ENCODE data around the gene COL9A2. TPM values are rescaled to one million over a fixed set of nuclear protein-coding genes. Genes with fewer than 3 reads are reported as not detected.

Gene COL9A2
- total and polyA plus RNA-seq, 4 donors: 0.19 to 0.75 (median 0.34) TPM

GRCh38 chr1:40273547-40274166, 43.4 kb downstream of the COL9A2 start:
- Histone ChIP-seq H3K27ac (ENCODE audit: low read depth in 1 of 2, low read length in 2 of 2) (peak overlapping the region in 1 of 2 donors; percentile 10), H3K4me1 (ENCODE audit: control insufficient read depth in 4 of 4, insufficient read depth in 4 of 4, low read length in 3 of 4) (peaks cover 2 to 11% (median 7%) of the 10 kb centered on the region in 4 donors), H3K36me3 (ENCODE audit: control insufficient read depth in 4 of 4, insufficient read depth in 3 of 4, low read depth in 1 of 4, low read length in 3 of 4) (peaks cover 7 to 22% (median 16%) of the 10 kb centered on the region in 4 donors), H3K4me3 (ENCODE audit: low read depth in 1 of 3, low read length in 3 of 3) (no peak overlapping the region), H3K9ac (ENCODE audit: low read depth in 1 of 2, low read length in 2 of 2) (peak overlapping the region in 1 of 2 donors; percentile 29), H3K9me3 (ENCODE audit: control insufficient read depth in 4 of 4, low read length in 3 of 4) (no peaks in the 10 kb centered on the region), H3K27me3 (ENCODE audit: control insufficient read depth in 4 of 4, insufficient read depth in 4 of 4, low read length in 3 of 4) (no peaks in the 10 kb centered on the region)
- WGBS: 36% methylated on average over 4 of the region's 4 CpGs
- TF ChIP-seq EGR1 (IDR thresholded peaks at IDR 0.05; ENCODE audit: low read depth in 2 of 2): no peak
- no peak for TF ChIP-seq CTCF (IDR thresholded peaks at IDR 0.05; ENCODE audit: low read depth, low read length, missing input control)
- no peak for TF ChIP-seq NR2F2 (IDR thresholded peaks at IDR 0.05)
- TF ChIP-seq RAD21 (IDR thresholded peaks at IDR 0.05): no peak
- TF ChIP-seq ZBTB33 (IDR thresholded peaks at IDR 0.05): no peak
- TF ChIP-seq HNF4A (conservative IDR thresholded peaks at IDR 0.05): peak in 1 of 2 donors; percentile 23
- no peak for TF ChIP-seq JUND (IDR thresholded peaks at IDR 0.05)
- peak; percentile 41 for TF ChIP-seq SP1 (IDR thresholded peaks at IDR 0.05)
- TF ChIP-seq HNF4G (IDR thresholded peaks at IDR 0.05): peak; percentile 12
- no peak for TF ChIP-seq RXRA (IDR thresholded peaks at IDR 0.05)
- no peak for TF ChIP-seq ATF3 (IDR thresholded peaks at IDR 0.05)
- DNase-seq (ENCODE audit: low spot score): no peak

DNA sequence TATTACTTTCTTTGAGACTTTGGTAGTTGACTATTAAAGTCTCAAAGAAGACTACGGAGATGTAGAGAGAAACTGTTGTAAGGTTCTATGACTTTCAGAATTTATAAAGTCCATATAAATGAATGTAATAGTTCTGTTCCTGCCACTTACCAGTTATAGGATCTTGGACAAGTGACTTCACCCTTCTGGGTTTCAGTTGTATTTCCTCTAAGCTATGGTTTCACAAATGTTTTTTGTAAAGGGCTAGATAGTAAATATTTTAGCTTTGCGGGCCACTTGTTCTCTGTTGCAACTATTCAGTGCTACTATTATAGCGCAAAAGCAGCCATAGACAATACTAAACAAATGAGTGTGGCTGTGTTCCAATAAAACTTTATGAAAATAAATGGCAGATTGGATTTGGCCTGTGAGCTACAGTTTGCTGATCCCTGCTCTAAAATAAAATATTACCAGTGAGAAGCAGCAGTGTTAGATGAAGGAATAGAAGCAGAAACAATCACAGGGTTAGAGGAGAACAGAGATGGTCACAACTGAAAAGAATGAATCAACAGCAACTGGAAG, 44.4 kb downstream of the COL9A2 start:
- peaks cover 2 to 11% (median 9%) of the 10 kb centered on the region in 4 donors for H3K4me1 ChIP-seq (ENCODE audit: control insufficient read depth in 4 of 4, insufficient read depth in 4 of 4, low read length in 3 of 4)
- TF ChIP-seq ATF3 (IDR thresholded peaks at IDR 0.05) (no peak), YY1 (IDR thresholded peaks at IDR 0.05) (no peak), REST (IDR thresholded peaks at IDR 0.05) (no peak), SP1 (IDR thresholded peaks at IDR 0.05) (no peak), CTCF (IDR thresholded peaks at IDR 0.05; ENCODE audit: low read depth, low read length, missing input control) (no peak), GABPA (IDR thresholded peaks at IDR 0.05 in 1 of 2, conservative IDR thresholded peaks at IDR 0.05 in 1 of 2) (no peak)
- DNase-seq (ENCODE audit: low spot score): no peak
- H3K36me3 ChIP-seq (ENCODE audit: control insufficient read depth in 4 of 4, insufficient read depth in 3 of 4, low read depth in 1 of 4, low read length in 3 of 4): peaks cover 7 to 22% (median 16%) of the 10 kb centered on the region in 4 donors
- H3K4me3 ChIP-seq (ENCODE audit: low read depth in 1 of 3, low read length in 3 of 3): no peak overlapping the region
- H3K9ac ChIP-seq (ENCODE audit: low read depth in 1 of 2, low read length in 2 of 2): no peak overlapping the region
- H3K27ac ChIP-seq (ENCODE audit: low read depth in 1 of 2, low read length in 2 of 2): no peak overlapping the region
- WGBS: 91% methylated on average over 3 of the region's 3 CpGs
- H3K27me3 ChIP-seq (ENCODE audit: control insufficient read depth in 4 of 4, insufficient read depth in 4 of 4, low read length in 3 of 4): no peaks in the 10 kb centered on the region
- H3K9me3 ChIP-seq (ENCODE audit: control insufficient read depth in 4 of 4, low read length in 3 of 4): no peaks in the 10 kb centered on the region

Measured in liver (tissue), 9 donors.